Adrenal gland (tissue), 12 donors: ENCODE measurements around the gene LRP2. TPM values are rescaled to one million over a fixed set of nuclear protein-coding genes. Genes with fewer than 3 reads are reported as not detected.
A peak's percentile ranks its signal among the peaks of the same experiment; 100 is the strongest.

Experiments used
- DNase-seq, 7 donors: peaks; one replicate each; pipeline ENCODE4 v3.0.0-alpha.2; 2019 to 2020
- H3K27ac ChIP-seq, 5 donors: fragments of 200-600 bp; sonication (generic) in 4 of 5; 1 replicate in 3 of 5; 2 replicates in 2 of 5; pipeline versions ENCODE4 v1.5.1 to v1.8.0; 2016 to 2020; ENCODE audit warnings: mild to moderate bottlenecking in 1 of 5
- H3K27me3 ChIP-seq: fragments of 200-600 bp; 2 replicates; pipeline ENCODE4 v1.8.0; 2021
- H3K36me3 ChIP-seq, 2 donors: fragments of 200-600 bp; replicated peaks in 1 of 2; 1 replicate in 1 of 2; 2 replicates in 1 of 2; pipeline versions ENCODE4 v1.5.1 to v1.8.0; 2018 to 2022
- H3K4me1 ChIP-seq, 2 donors: fragments of 200-600 bp; replicated peaks in 1 of 2; 1 replicate in 1 of 2; 2 replicates in 1 of 2; pipeline versions ENCODE4 v1.5.1 to v1.8.0; 2018 to 2021
- H3K4me3 ChIP-seq, 4 donors: fragments of 200-600 bp; sonication (generic) in 3 of 4; one replicate each; pipeline ENCODE4 v1.5.1; 2016 to 2018
- H3K9me3 ChIP-seq, 3 donors: fragments of 200-600 bp; sonication (generic) in 1 of 3; replicated peaks in 1 of 3; 1 replicate in 2 of 3; 2 replicates in 1 of 3; pipeline versions ENCODE4 v1.5.1 to v1.8.0; 2016 to 2021
- CTCF ChIP-seq, 6 experiments: fragments of 450-650 bp in 4 of 6; fragments of 200-600 bp in 2 of 6; sonication (generic) in 1 of 6; IDR thresholded peaks; 1 replicate in 5 of 6; 2 replicates in 1 of 6; pipeline versions ENCODE4 v1.5.1 to v1.8.0; 2016 to 2021; ENCODE audit warnings: antibody characterized with exemption in 6 of 6, mild to moderate bottlenecking in 2 of 6, moderate library complexity in 1 of 6
- POLR2A ChIP-seq, 2 donors: fragments of 450-650 bp; IDR thresholded peaks; one replicate each; pipeline ENCODE4 v1.6.1; 2017; ENCODE audit warnings: antibody characterized with exemption in 2 of 2, mild to moderate bottlenecking in 2 of 2, moderate library complexity in 1 of 2
- WGBS, 4 donors: extraction: QIAGEN DNeasy Blood & Tissue Kit in 2 of 4; methylation state at CpG; one replicate each; pipeline versions ENCODE4 v1.1.5 to v1.1.7; 2013 to 2017; 5-methylcytosine and 5-hydroxymethylcytosine counted together
- intact Hi-C, 2 donors: fragments of 100-400 bp; cut with DNase I; formaldehyde crosslinking; loops; one replicate each; pipeline versions ENCODE4 v1.14.1 to v1.15.0; 2022 to 2023
- polyA plus RNA-seq, 3 donors: library from polyadenylated mRNA; stranded (reverse); fragments of 200-250 nt in 2 of 3; fragments of 350-450 nt in 1 of 3; fragmentation: Illumina TruSeq in 1 of 3; extraction: RNeasy Lipid Tissue Mini Kit (QIAGEN cat#74804) in 1 of 3; gene quantifications; one replicate each; pipeline ENCODE4 v1.2.3, GENCODE V29; 2013 to 2014
- total RNA-seq, 9 donors: library from RNA; depleted of rRNA in 4 of 9; stranded (reverse); fragments of >200 nt in 4 of 9; fragments of 120-200 nt in 1 of 9; fragmentation: NEBNext Ultra II Directional in 1 of 9; extraction: Animal tissue kit (Norgen Biotek cat#: 25700) in 1 of 9; gene quantifications; one replicate each; pipeline versions ENCODE4 v1.1.0 to v1.2.4, GENCODE V29; 2013 to 2023
- donor health status: healthy with polysubstance abuse.
- donor health status: Bipolar disorder and iron deficiency.
- donor health status: DM: yes; HTN: yes; CAD: no.
- donor health status: DM: no; HTN: no; CAD: no.
- donor health status: DM: no; HTN: no; CAD: no.
- donor health status: DM: yes; HTN: yes; CAD: no.

The LRP2 gene
- total and polyA plus RNA-seq, 12 donors = 0.04 to 0.43 (median 0.10) TPM; not detected in 8

- WGBS, 4 donors = 80 to 93% (median 89%) methylated on average over 2 of the region's 2 CpGs
- no peak overlapping the region for H3K27ac ChIP-seq
- H3K4me1 ChIP-seq = no peaks in the 10 kb centered on the region
- no peaks in the 10 kb centered on the region for H3K36me3 ChIP-seq
- no peak for DNase-seq
- H3K4me3 ChIP-seq = no peak overlapping the region
- H3K9me3 ChIP-seq = no peaks in the 10 kb centered on the region
- TF ChIP-seq POLR2A (IDR thresholded peaks at IDR 0.05) = no peak
- no peak for TF ChIP-seq CTCF (IDR thresholded peaks at IDR 0.05)
- H3K27me3 ChIP-seq = no peaks in the 10 kb centered on the region
- intact Hi-C loops = no loop called here
These were observed 136.4 kb downstream of the LRP2 start for GRCh38 chr2:169225906-169226305.

- Histone ChIP-seq H3K27me3 (no peaks in the 10 kb centered on the region), H3K36me3 (no peaks in the 10 kb centered on the region), H3K9me3 (no peaks in the 10 kb centered on the region), H3K27ac (no peak overlapping the region), H3K4me1 (no peaks in the 10 kb centered on the region), H3K4me3 (no peak overlapping the region)
- no peak for DNase-seq
- intact Hi-C loops = no loop called here
- no peak for TF ChIP-seq POLR2A (IDR thresholded peaks at IDR 0.05)
- TF ChIP-seq CTCF (IDR thresholded peaks at IDR 0.05) = no peak
- 42 to 56% (median 51%) methylated on average over 2 of the region's 2 CpGs for WGBS, 4 donors
These were observed 137.0 kb downstream of the LRP2 start for GRCh38 chr2:169225233-169225750.

DNA sequence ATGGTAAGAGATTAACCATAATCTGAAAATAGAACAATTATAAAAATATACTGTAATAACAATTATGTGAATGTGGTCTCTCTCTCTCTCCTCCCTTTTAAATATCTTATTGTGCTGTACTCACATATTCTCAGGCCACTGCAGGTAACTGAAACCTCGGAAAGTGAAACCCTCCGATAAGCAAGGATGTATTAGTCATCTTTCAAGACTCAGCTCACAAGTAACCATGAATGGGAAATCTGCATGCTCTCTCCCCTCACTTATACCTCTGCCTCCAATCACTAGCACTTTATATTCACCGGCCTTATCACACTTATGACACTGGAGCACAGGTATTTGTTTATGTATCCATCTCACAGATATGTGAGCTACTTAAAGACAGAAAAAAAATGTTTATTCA is 139.7 kb downstream of the LRP2 start:
- WGBS, 4 donors = 39 to 65% (median 47%) methylated on average over 3 of the region's 3 CpGs
- Histone ChIP-seq H3K27me3 (no peaks in the 10 kb centered on the region), H3K27ac (no peak overlapping the region), H3K36me3 (no peaks in the 10 kb centered on the region), H3K9me3 (no peaks in the 10 kb centered on the region), H3K4me3 (no peak overlapping the region), H3K4me1 (no peaks in the 10 kb centered on the region)
- TF ChIP-seq CTCF (IDR thresholded peaks at IDR 0.05) = no peak
- TF ChIP-seq POLR2A (IDR thresholded peaks at IDR 0.05) = no peak
- no peak for DNase-seq
- intact Hi-C loops = no loop called here

DNA sequence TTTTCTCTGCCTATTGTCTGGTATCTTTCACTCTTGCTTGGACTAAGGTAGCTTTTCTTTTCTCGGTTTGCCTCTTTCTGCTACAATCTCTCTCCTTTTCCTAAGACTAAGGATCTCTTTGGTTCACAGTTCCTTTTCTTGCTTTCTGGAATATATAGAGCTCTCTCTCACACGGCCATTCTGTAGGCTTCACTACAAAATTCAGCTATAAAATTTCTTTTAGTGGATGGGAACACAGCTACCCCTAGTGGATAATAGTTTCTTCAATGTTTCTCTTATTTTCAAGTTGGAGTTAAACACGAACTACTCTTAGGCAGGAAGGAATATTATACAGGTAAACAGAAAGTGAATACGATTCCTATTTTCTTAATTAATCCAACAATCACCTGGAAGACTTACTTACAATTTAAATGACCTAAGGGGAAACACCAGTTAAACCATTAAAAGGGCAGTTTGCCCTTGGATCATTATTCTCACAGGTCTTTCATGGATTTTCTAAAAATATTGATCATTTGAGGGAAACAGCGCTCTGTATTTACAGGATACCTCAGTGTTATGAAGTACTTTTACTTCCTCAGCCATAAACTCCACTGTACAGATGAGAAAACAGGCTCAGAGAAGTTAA is 140.5 kb downstream of the LRP2 start:
- intact Hi-C loops = no loop called here
- Histone ChIP-seq H3K4me1 (no peaks in the 10 kb centered on the region), H3K27ac (no peak overlapping the region), H3K9me3 (no peaks in the 10 kb centered on the region), H3K27me3 (no peaks in the 10 kb centered on the region), H3K4me3 (no peak overlapping the region), H3K36me3 (no peaks in the 10 kb centered on the region)
- 26 to 40% (median 36%) methylated on average over 5 of the region's 5 CpGs for WGBS, 4 donors
- DNase-seq = no peak
- no peak for TF ChIP-seq POLR2A (IDR thresholded peaks at IDR 0.05)
- TF ChIP-seq CTCF (IDR thresholded peaks at IDR 0.05) = peak in 2 of 6 experiments; percentile 15 to 31
